HepG2 (cell line): ENCODE measurements around the gene CABP2.

ENCODE experiments used
- EED ChIP-seq: sonication (generic); formaldehyde crosslinking; IDR thresholded peaks from 2 replicates; pipeline ENCODE4 v1.5.0; 2020; ENCODE audit warnings: mild to moderate bottlenecking, missing genetic modification reagents
- EHMT2 ChIP-seq: fragments of 200-600 bp; sonication (generic); IDR thresholded peaks from 2 replicates; pipeline ENCODE4 v1.7.0; 2017; ENCODE audit warnings: antibody characterized with exemption, low read depth, low read length, borderline replicate concordance
- NPAS2 ChIP-seq: sonication (generic); formaldehyde crosslinking; IDR thresholded peaks from 2 replicates; pipeline ENCODE4 v1.8.0; 2022; ENCODE audit warnings: mild to moderate bottlenecking, missing genetic modification reagents, borderline replicate concordance

DNA sequence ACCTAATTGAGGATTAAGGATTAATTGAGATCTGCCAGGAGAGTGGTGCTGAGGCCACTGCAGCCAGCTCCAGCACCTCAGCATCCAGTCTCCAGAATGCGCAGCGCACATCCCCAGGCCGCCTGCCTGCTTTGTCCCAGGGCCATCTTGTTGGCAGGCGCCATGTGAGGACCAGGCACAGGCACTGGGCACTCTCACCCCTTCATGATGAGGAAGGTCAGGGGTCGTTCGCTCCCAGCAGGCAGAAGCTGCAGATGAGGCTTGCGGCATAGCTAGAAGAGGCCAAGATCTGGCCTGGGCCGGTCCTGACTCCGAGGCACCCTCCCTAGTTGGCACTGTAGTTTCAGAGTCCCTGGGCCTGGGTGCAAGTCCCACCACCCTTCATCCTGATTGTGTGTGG lies 6.4 kb downstream of the CABP2 start:
- TF ChIP-seq EHMT2 (no peak), EED (CRISPR knock-in tag) (no peak), NPAS2 (CRISPR knock-in tag) (no peak)
